Vagina (tissue), 2 donors: ENCODE measurements around the gene ACTA1. TPM values are rescaled to one million over a fixed set of nuclear protein-coding genes. Genes with fewer than 3 reads are reported as not detected.

ENCODE experiments used
- DNase-seq, 2 donors: peaks; one replicate each; pipeline ENCODE4 v3.0.0-alpha.2; 2017; ENCODE audit errors: extremely low spot score in 2 of 2
- H3K27ac ChIP-seq: fragments of 200-600 bp; sonication (generic); one replicate; pipeline ENCODE4 v1.5.1; 2019
- H3K27me3 ChIP-seq: fragments of 200-600 bp; sonication (generic); one replicate; pipeline ENCODE4 v1.5.1; 2019
- H3K36me3 ChIP-seq, 2 donors: fragments of 200-600 bp; sonication (generic); one replicate each; pipeline ENCODE4 v1.5.1; 2017 to 2019
- H3K4me1 ChIP-seq: fragments of 200-600 bp; sonication (generic); one replicate; pipeline ENCODE4 v1.5.1; 2019
- H3K4me3 ChIP-seq, 2 donors: fragments of 200-600 bp; sonication (generic); 1 replicate in 1 of 2; 2 replicates in 1 of 2; pipeline ENCODE4 v1.5.1; 2016 to 2019
- H3K9me3 ChIP-seq: fragments of 200-600 bp; sonication (generic); one replicate; pipeline ENCODE4 v1.5.1; 2019
- POLR2A ChIP-seq, 2 donors: fragments of 450-650 bp; IDR thresholded peaks; one replicate each; pipeline ENCODE4 v1.6.1; 2017; ENCODE audit warnings: antibody characterized with exemption in 2 of 2, mild to moderate bottlenecking in 2 of 2, moderate library complexity in 2 of 2
- POLR2AphosphoS5 ChIP-seq, 2 donors: sonication (generic); formaldehyde crosslinking; IDR thresholded peaks; one replicate each; pipeline ENCODE4 v1.9.0; 2017; ENCODE audit warnings: antibody characterized with exemption in 2 of 2, mild to moderate bottlenecking in 2 of 2, low read depth in 1 of 2; ENCODE audit not compliant: insufficient read depth in 1 of 2
- intact Hi-C: fragments of 100-400 bp; cut with DNase I; formaldehyde crosslinking; loops from one replicate; pipeline ENCODE4 v1.15.1; 2023
- total RNA-seq: library from RNA; depleted of rRNA; stranded (reverse); fragments of >200 nt; gene quantifications from one replicate; pipeline ENCODE4 v1.2.3, GENCODE V29; 2016
- TF ChIP-seq, protein P1 (sequence below), 3 experiments: fragments of 450-650 bp in 2 of 3; fragments of 200-600 bp in 1 of 3; sonication (generic) in 1 of 3; IDR thresholded peaks; one replicate each; pipeline ENCODE4 v1.5.1; 2017 to 2019; ENCODE audit warnings: antibody characterized with exemption in 3 of 3, mild to moderate bottlenecking in 2 of 3, moderate library complexity in 2 of 3

The ACTA1 gene
- total RNA-seq, 1 donor from 2014 or later, result not detected

DNA sequence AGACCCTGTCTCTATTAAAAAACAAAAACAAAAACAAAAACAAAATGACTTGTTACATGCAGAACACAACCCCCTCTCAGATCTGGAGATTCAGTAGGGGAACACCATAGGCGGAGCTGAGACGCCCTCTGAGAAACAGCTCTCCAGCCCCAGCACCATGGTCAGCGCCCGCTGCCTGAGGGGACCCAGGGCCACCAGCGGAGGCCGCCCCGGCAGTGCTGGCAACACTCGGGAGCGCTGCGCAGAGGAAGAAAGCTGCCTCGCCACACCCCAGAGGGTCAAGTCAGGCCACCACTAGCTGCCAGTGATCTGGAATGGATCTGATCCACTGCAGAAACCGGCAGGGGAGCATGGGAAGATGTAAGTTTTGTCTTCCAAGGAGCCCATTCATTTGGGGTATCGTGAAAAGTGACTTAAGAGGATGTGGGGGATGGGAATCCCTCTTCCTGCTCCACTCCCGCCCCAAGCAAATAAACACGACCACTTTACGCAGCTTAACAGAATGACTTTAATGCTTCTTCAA, 3.1 kb downstream of the ACTA1 start:
- intact Hi-C loops, result no loop called here
- Histone ChIP-seq H3K36me3 (no peaks in the 10 kb centered on the region), H3K4me3 (peak overlapping the region in 1 of 2 donors; percentile 17), H3K27me3 (peaks cover 33% of the 10 kb centered on the region), H3K4me1 (peaks cover 37% of the 10 kb centered on the region), H3K9me3 (no peaks in the 10 kb centered on the region), H3K27ac (no peak overlapping the region)
- TF ChIP-seq, protein P1, sequence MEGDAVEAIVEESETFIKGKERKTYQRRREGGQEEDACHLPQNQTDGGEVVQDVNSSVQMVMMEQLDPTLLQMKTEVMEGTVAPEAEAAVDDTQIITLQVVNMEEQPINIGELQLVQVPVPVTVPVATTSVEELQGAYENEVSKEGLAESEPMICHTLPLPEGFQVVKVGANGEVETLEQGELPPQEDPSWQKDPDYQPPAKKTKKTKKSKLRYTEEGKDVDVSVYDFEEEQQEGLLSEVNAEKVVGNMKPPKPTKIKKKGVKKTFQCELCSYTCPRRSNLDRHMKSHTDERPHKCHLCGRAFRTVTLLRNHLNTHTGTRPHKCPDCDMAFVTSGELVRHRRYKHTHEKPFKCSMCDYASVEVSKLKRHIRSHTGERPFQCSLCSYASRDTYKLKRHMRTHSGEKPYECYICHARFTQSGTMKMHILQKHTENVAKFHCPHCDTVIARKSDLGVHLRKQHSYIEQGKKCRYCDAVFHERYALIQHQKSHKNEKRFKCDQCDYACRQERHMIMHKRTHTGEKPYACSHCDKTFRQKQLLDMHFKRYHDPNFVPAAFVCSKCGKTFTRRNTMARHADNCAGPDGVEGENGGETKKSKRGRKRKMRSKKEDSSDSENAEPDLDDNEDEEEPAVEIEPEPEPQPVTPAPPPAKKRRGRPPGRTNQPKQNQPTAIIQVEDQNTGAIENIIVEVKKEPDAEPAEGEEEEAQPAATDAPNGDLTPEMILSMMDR (IDR thresholded peaks at IDR 0.05), result no peak
- TF ChIP-seq POLR2A (IDR thresholded peaks at IDR 0.05) (no peak), POLR2AphosphoS5 (IDR thresholded peaks at IDR 0.05; ENCODE audit: insufficient read depth in 1 of 2, low read depth in 1 of 2) (no peak)
- no peak for DNase-seq

- peaks cover 28% of the 10 kb centered on the region for H3K4me1 ChIP-seq
- intact Hi-C loops, result no loop called here
- H3K4me3 ChIP-seq, result no peak overlapping the region
- no peaks in the 10 kb centered on the region for H3K9me3 ChIP-seq
- peaks cover 29% of the 10 kb centered on the region for H3K27me3 ChIP-seq
- H3K36me3 ChIP-seq, result no peaks in the 10 kb centered on the region
- DNase-seq, result no peak
- no peak overlapping the region for H3K27ac ChIP-seq
- TF ChIP-seq, protein P1 (IDR thresholded peaks at IDR 0.05), result no peak
- no peak for TF ChIP-seq POLR2A (IDR thresholded peaks at IDR 0.05)
- TF ChIP-seq POLR2AphosphoS5 (IDR thresholded peaks at IDR 0.05; ENCODE audit: insufficient read depth in 1 of 2, low read depth in 1 of 2), result no peak
These were observed 5.6 kb downstream of the ACTA1 start for GRCh38 chr1:229428256-229428655.

DNA sequence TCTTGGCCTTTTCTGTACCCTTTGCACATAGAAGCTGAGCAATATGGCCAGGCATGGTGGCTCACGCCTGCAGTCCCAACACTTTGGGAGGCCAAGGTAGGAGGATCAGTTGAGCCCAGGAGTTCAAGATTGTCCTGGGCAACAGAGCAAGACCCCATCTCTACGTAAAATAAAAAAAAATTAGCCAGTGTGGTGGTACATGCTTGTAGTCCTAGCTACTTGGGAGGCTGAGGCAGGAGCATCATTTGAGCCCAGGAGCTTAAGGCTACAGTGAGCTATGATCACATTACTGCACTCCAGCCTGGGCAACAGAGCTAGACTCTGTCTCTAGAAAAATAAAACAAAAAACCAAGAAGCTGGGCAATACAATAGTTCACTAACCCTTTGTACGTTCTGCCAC, 6.3 kb downstream of the ACTA1 start:
- H3K4me1 ChIP-seq, result peaks cover 22% of the 10 kb centered on the region
- no peak for TF ChIP-seq POLR2A (IDR thresholded peaks at IDR 0.05)
- TF ChIP-seq, protein P1 (IDR thresholded peaks at IDR 0.05), result no peak
- TF ChIP-seq POLR2AphosphoS5 (IDR thresholded peaks at IDR 0.05; ENCODE audit: insufficient read depth in 1 of 2, low read depth in 1 of 2), result no peak
- H3K4me3 ChIP-seq, result no peak overlapping the region
- H3K36me3 ChIP-seq, result no peaks in the 10 kb centered on the region
- intact Hi-C loops, result no loop called here
- no peak overlapping the region for H3K27ac ChIP-seq
- no peaks in the 10 kb centered on the region for H3K9me3 ChIP-seq
- peaks cover 23% of the 10 kb centered on the region for H3K27me3 ChIP-seq
- no peak for DNase-seq

- no peak overlapping the region for H3K4me3 ChIP-seq
- no peaks in the 10 kb centered on the region for H3K9me3 ChIP-seq
- H3K36me3 ChIP-seq, result no peaks in the 10 kb centered on the region
- H3K27me3 ChIP-seq, result peaks cover 4% of the 10 kb centered on the region
- no peak overlapping the region for H3K27ac ChIP-seq
- peaks cover 3% of the 10 kb centered on the region for H3K4me1 ChIP-seq
- intact Hi-C loops, result no loop called here
- no peak for DNase-seq
- no peak for TF ChIP-seq POLR2A (IDR thresholded peaks at IDR 0.05)
- TF ChIP-seq POLR2AphosphoS5 (IDR thresholded peaks at IDR 0.05; ENCODE audit: insufficient read depth in 1 of 2, low read depth in 1 of 2), result no peak
- TF ChIP-seq, protein P1 (IDR thresholded peaks at IDR 0.05), result no peak
These were observed 8.2 kb downstream of the ACTA1 start for GRCh38 chr1:229425564-229426159.

- intact Hi-C loops, result no loop called here
- H3K27ac ChIP-seq, result no peak overlapping the region
- DNase-seq, result no peak
- H3K4me3 ChIP-seq, result no peak overlapping the region
- TF ChIP-seq POLR2AphosphoS5 (IDR thresholded peaks at IDR 0.05; ENCODE audit: insufficient read depth in 1 of 2, low read depth in 1 of 2) (no peak), POLR2A (IDR thresholded peaks at IDR 0.05) (no peak)
- TF ChIP-seq, protein P1 (IDR thresholded peaks at IDR 0.05), result no peak
- H3K36me3 ChIP-seq, result no peaks in the 10 kb centered on the region
- no peaks in the 10 kb centered on the region for H3K9me3 ChIP-seq
- no peaks in the 10 kb centered on the region for H3K27me3 ChIP-seq
- H3K4me1 ChIP-seq, result no peaks in the 10 kb centered on the region
These were observed 13.1 kb downstream of the ACTA1 start for GRCh38 chr1:229420765-229421164.
